Memory B cell (primary cell): ENCODE measurements around the gene PPEF2.
A peak's percentile ranks its signal among the peaks of the same experiment; 100 is the strongest.
"Not testable (repeated sequence)": the region's sequence is repeated elsewhere in the genome, so short reads cannot be mapped to it uniquely, and the experiment has no call there.

Experiments
- ATAC-seq: fragments of 150-1000 bp; cut with Tn5 transposase; 2 replicates; pipeline ENCODE4 v1.10.0; 2021; ENCODE audit warnings: low read depth, mild to moderate bottlenecking, moderate library complexity
- DNase-seq, 2 donors: peaks; one replicate each; pipeline ENCODE4 v3.0.0; 2022; ENCODE audit warnings: low spot score in 2 of 2
- H3K27ac Mint-ChIP-seq: one replicate; pipeline ENCODE4 v1.8.0; 2022; ENCODE audit warnings: mild to moderate bottlenecking, moderate library complexity, mixed read lengths
- H3K27me3 Mint-ChIP-seq: one replicate; pipeline ENCODE4 v1.8.0; 2022; ENCODE audit warnings: mixed read lengths
- H3K36me3 Mint-ChIP-seq: one replicate; pipeline ENCODE4 v1.8.0; 2022; ENCODE audit warnings: mild to moderate bottlenecking, mixed read lengths
- H3K4me1 Mint-ChIP-seq: one replicate; pipeline ENCODE4 v1.8.0; 2022; ENCODE audit warnings: mixed read lengths
- H3K4me3 Mint-ChIP-seq: one replicate; pipeline ENCODE4 v1.8.0; 2022; ENCODE audit warnings: mild to moderate bottlenecking, moderate library complexity, mixed read lengths
- H3K9me3 Mint-ChIP-seq: one replicate; pipeline ENCODE4 v1.8.0; 2022; ENCODE audit warnings: mixed read lengths

PPEF2 gene

GRCh38 chr4:75916091-75916661, 13.9 kb upstream of the PPEF2 start:
- Mint-ChIP-seq H3K27ac (no peak overlapping the region), H3K27me3 (no peaks in the 10 kb centered on the region), H3K9me3 (no peaks in the 10 kb centered on the region), H3K4me3 (no peak overlapping the region), H3K36me3 (peaks cover 30% of the 10 kb centered on the region), H3K4me1 (no peaks in the 10 kb centered on the region)
- DNase-seq (peak in 1 of 2 donors; percentile 17), ATAC-seq (peak; percentile 70)

GRCh38 chr4:75912968-75913367, 10.7 kb upstream of the PPEF2 start:
- Mint-ChIP-seq H3K27me3 (no peaks in the 10 kb centered on the region), H3K36me3 (peaks cover 28% of the 10 kb centered on the region), H3K4me3 (no peak overlapping the region), H3K9me3 (peaks cover 3% of the 10 kb centered on the region), H3K27ac (no peak overlapping the region), H3K4me1 (peaks cover 3% of the 10 kb centered on the region)
- DNase-seq (no peak), ATAC-seq (no peak)

- not testable (repeated sequence) for H3K27ac Mint-ChIP-seq, H3K4me1 Mint-ChIP-seq, H3K27me3 Mint-ChIP-seq, DNase-seq, H3K9me3 Mint-ChIP-seq, H3K4me3 Mint-ChIP-seq, ATAC-seq
- peaks cover 27% of the 10 kb centered on the region for H3K36me3 Mint-ChIP-seq
Measured at GRCh38 chr4:75910831-75911230, 8.6 kb upstream of the PPEF2 start.

GRCh38 chr4:75909405-75909804, 7.2 kb upstream of the PPEF2 start:
- peaks cover 3% of the 10 kb centered on the region for H3K4me1 Mint-ChIP-seq
- ATAC-seq: no peak
- no peaks in the 10 kb centered on the region for H3K27me3 Mint-ChIP-seq
- peaks cover 3% of the 10 kb centered on the region for H3K9me3 Mint-ChIP-seq
- peaks cover 24% of the 10 kb centered on the region for H3K36me3 Mint-ChIP-seq
- no peak for DNase-seq
- H3K4me3 Mint-ChIP-seq: no peak overlapping the region
- no peak overlapping the region for H3K27ac Mint-ChIP-seq

- Mint-ChIP-seq H3K4me3 (no peak overlapping the region), H3K27ac (no peak overlapping the region), H3K27me3 (no peaks in the 10 kb centered on the region), H3K36me3 (peaks cover 19% of the 10 kb centered on the region), H3K4me1 (peaks cover 3% of the 10 kb centered on the region), H3K9me3 (peaks cover 3% of the 10 kb centered on the region)
- DNase-seq: no peak
- ATAC-seq: no peak
Measured at GRCh38 chr4:75908555-75908954, 6.3 kb upstream of the PPEF2 start.

- Mint-ChIP-seq H3K9me3 (peaks cover 3% of the 10 kb centered on the region), H3K36me3 (peaks cover 14% of the 10 kb centered on the region), H3K4me3 (no peak overlapping the region), H3K27me3 (no peaks in the 10 kb centered on the region), H3K4me1 (peaks cover 3% of the 10 kb centered on the region), H3K27ac (no peak overlapping the region)
- ATAC-seq: no peak
- DNase-seq: no peak
Measured at GRCh38 chr4:75907966-75908365, 5.7 kb upstream of the PPEF2 start.

- no peaks in the 10 kb centered on the region for H3K27me3 Mint-ChIP-seq
- peaks cover 13% of the 10 kb centered on the region for H3K4me1 Mint-ChIP-seq
- H3K4me3 Mint-ChIP-seq: no peak overlapping the region
- H3K36me3 Mint-ChIP-seq: no peaks in the 10 kb centered on the region
- H3K27ac Mint-ChIP-seq: no peak overlapping the region
- no peaks in the 10 kb centered on the region for H3K9me3 Mint-ChIP-seq
- ATAC-seq (no peak), DNase-seq (no peak)
Measured at GRCh38 chr4:75904076-75904475, 1.8 kb upstream of the PPEF2 start.

- Mint-ChIP-seq H3K36me3 (no peaks in the 10 kb centered on the region), H3K27me3 (no peaks in the 10 kb centered on the region), H3K27ac (no peak overlapping the region), H3K4me3 (no peak overlapping the region), H3K9me3 (peaks cover 5% of the 10 kb centered on the region), H3K4me1 (peaks cover 12% of the 10 kb centered on the region)
- DNase-seq (no peak), ATAC-seq (no peak)
Measured at GRCh38 chr4:75898536-75898935, 3.7 kb downstream of the PPEF2 start.

- ATAC-seq: peak; percentile 73
- no peaks in the 10 kb centered on the region for H3K36me3 Mint-ChIP-seq
- no peak overlapping the region for H3K4me3 Mint-ChIP-seq
- H3K4me1 Mint-ChIP-seq: peaks cover 2% of the 10 kb centered on the region
- DNase-seq: peak; percentile 23 to 41
- no peaks in the 10 kb centered on the region for H3K27me3 Mint-ChIP-seq
- H3K9me3 Mint-ChIP-seq: peaks cover 5% of the 10 kb centered on the region
- no peak overlapping the region for H3K27ac Mint-ChIP-seq
Measured at GRCh38 chr4:75895744-75896314, 6.4 kb downstream of the PPEF2 start.

GRCh38 chr4:75892508-75892907, 9.7 kb downstream of the PPEF2 start:
- DNase-seq (no peak), ATAC-seq (no peak)
- Mint-ChIP-seq H3K4me3 (no peak overlapping the region), H3K27me3 (peaks cover 3% of the 10 kb centered on the region), H3K9me3 (no peaks in the 10 kb centered on the region), H3K27ac (no peak overlapping the region), H3K4me1 (peaks cover 2% of the 10 kb centered on the region), H3K36me3 (no peaks in the 10 kb centered on the region)

GRCh38 chr4:75891611-75892010, 10.6 kb downstream of the PPEF2 start:
- no peak overlapping the region for H3K4me3 Mint-ChIP-seq
- ATAC-seq (no peak), DNase-seq (no peak)
- H3K27me3 Mint-ChIP-seq: peaks cover 3% of the 10 kb centered on the region
- no peak overlapping the region for H3K27ac Mint-ChIP-seq
- H3K4me1 Mint-ChIP-seq: peaks cover 2% of the 10 kb centered on the region
- H3K9me3 Mint-ChIP-seq: no peaks in the 10 kb centered on the region
- no peaks in the 10 kb centered on the region for H3K36me3 Mint-ChIP-seq

GRCh38 chr4:75889537-75890199, 12.6 kb downstream of the PPEF2 start:
- no peak for ATAC-seq
- peaks cover 3% of the 10 kb centered on the region for H3K27me3 Mint-ChIP-seq
- no peaks in the 10 kb centered on the region for H3K4me1 Mint-ChIP-seq
- no peak overlapping the region for H3K4me3 Mint-ChIP-seq
- H3K27ac Mint-ChIP-seq: no peak overlapping the region
- no peaks in the 10 kb centered on the region for H3K9me3 Mint-ChIP-seq
- no peaks in the 10 kb centered on the region for H3K36me3 Mint-ChIP-seq
- DNase-seq: no peak

GRCh38 chr4:75886104-75886503, 16.1 kb downstream of the PPEF2 start:
- Mint-ChIP-seq H3K27me3 (peaks cover 3% of the 10 kb centered on the region), H3K4me3 (no peak overlapping the region), H3K9me3 (no peaks in the 10 kb centered on the region), H3K36me3 (peaks cover 1% of the 10 kb centered on the region), H3K4me1 (no peaks in the 10 kb centered on the region), H3K27ac (no peak overlapping the region)
- ATAC-seq: no peak
- DNase-seq: no peak

- DNase-seq (no peak), ATAC-seq (no peak)
- Mint-ChIP-seq H3K36me3 (peaks cover 1% of the 10 kb centered on the region), H3K9me3 (no peaks in the 10 kb centered on the region), H3K4me1 (no peaks in the 10 kb centered on the region), H3K27ac (no peak overlapping the region), H3K27me3 (no peaks in the 10 kb centered on the region), H3K4me3 (no peak overlapping the region)
Measured at GRCh38 chr4:75881476-75881875, 20.8 kb downstream of the PPEF2 start.

GRCh38 chr4:75880278-75880677, 22.0 kb downstream of the PPEF2 start:
- Mint-ChIP-seq H3K36me3 (peaks cover 1% of the 10 kb centered on the region), H3K4me3 (no peak overlapping the region), H3K27ac (no peak overlapping the region), H3K27me3 (no peaks in the 10 kb centered on the region), H3K9me3 (no peaks in the 10 kb centered on the region), H3K4me1 (no peaks in the 10 kb centered on the region)
- DNase-seq (no peak), ATAC-seq (no peak)
